HG02798 (cell line): Measurements from ENCODE around the gene ZACN.
"Not testable (repeated sequence)": the region's sequence is repeated elsewhere in the genome, so short reads cannot be mapped to it uniquely, and the experiment has no call there.

Source experiments
- ATAC-seq: cut with Tn5 transposase; IDR thresholded peaks from one replicate; pipeline ENCODE4 v1.9.1; 2021; ENCODE audit warnings: mild to moderate bottlenecking; ENCODE audit not compliant: unreplicated experiment, poor library complexity

Gene ZACN

DNA sequence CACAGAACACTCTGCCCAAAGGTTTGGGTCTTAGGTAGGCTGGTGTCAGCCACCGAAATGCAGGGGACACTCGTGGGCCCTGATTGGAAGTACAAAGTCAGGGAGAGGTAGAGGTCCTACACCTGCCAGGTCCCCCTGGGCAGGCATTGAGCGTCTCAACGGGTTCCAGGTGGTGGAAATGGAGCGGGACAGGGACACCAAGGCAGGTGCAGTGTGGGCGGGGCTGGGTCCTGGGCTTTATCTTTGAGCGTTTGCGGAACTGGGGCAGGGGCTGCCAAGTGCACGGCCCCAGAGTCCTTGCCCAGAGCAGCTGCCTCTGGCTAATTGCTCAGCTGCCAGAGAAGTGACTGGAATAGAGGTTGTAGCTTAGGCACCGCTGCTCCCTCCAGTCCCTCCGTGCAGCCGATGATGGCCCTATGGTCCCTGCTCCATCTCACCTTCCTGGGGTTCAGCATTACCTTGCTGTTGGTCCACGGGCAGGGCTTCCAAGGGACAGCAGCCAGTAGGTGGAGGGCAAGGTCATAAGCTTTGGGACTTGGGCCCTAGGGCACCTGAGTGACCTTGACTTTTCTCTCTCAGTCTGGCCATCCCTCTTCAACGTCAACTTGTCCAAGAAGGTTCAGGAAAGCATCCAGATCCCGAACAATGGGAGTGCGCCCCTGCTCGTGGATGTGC is at the start of gene ZACN:
TSS of gene ZACN (plus strand) at position 323 of the 675 bp plus-strand sequence. CDS start at position 406, 83 bp downstream.
- ATAC-seq, result no peak

DNA sequence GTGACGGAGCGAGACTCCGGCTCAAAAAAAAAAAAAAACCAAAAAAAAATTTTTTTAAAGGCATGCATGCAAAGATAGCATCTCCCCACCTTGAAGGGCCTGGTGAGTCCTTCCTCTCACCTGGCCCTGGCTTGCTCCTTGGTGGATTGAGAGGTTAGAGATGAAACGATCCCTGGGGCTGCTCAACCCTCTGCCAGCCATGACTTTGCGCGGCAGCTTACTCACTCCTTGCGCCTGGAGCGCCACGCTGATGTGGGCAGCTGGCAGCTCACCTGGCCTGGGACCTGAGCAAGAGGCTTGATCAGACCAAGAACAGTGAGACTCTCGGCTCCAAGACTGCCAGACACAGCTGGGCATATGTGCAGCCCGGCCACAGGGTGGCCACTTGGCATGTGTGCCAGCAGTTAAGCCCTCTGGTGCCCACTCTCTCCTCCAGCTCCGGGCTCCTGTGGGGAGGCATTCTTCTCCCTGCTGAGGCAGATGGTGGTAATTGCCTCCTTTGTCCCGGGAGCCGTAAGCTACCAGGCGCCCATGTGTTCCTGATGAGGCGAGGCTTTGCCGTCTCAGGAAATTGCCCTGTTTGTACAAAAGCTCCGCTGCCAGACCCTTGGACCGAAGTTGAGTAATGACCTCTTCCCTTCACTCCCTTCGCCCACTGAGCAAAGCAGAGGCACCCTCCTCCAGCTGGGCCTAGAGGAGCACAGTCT is 46.8 kb upstream of the ZACN start:
- ATAC-seq, result no peak

DNA sequence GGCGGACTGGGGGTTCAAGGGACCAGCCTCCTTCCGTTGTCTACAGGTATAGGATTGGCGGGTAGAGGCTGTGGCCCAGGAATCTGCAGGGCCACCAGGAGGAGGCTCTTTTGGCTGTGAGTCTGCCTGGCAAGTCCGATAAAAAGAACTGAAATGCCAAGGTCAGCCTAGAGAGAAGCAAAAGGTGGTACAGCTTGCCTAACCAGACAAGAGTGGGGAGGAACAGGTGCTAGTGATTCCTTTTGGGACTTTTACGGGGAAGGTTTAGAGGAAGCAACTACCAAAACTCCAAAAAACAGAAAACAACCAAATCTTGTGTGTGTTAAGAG is 46.2 kb upstream of the ZACN start:
- ATAC-seq, result no peak

DNA sequence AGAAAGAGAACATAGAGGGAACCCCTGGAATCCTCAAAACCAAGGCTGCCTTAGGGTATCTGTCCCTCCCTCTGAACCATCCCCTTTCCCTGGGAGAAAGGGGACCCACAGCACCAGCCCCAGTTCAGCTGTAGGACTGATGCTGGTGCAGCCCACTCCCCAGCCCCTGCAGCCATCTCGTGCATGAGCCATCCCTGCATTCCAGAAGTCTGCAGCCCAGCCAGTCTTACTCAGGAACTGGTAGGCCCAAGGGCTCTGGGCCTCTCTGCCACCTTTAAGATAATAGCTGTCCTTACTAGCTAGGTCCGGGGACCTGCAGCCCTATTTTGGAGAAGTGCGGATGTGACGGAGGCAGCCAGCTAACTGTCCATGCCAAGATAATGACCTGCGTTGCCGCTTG is 45.8 kb upstream of the ZACN start:
- no peak for ATAC-seq

DNA sequence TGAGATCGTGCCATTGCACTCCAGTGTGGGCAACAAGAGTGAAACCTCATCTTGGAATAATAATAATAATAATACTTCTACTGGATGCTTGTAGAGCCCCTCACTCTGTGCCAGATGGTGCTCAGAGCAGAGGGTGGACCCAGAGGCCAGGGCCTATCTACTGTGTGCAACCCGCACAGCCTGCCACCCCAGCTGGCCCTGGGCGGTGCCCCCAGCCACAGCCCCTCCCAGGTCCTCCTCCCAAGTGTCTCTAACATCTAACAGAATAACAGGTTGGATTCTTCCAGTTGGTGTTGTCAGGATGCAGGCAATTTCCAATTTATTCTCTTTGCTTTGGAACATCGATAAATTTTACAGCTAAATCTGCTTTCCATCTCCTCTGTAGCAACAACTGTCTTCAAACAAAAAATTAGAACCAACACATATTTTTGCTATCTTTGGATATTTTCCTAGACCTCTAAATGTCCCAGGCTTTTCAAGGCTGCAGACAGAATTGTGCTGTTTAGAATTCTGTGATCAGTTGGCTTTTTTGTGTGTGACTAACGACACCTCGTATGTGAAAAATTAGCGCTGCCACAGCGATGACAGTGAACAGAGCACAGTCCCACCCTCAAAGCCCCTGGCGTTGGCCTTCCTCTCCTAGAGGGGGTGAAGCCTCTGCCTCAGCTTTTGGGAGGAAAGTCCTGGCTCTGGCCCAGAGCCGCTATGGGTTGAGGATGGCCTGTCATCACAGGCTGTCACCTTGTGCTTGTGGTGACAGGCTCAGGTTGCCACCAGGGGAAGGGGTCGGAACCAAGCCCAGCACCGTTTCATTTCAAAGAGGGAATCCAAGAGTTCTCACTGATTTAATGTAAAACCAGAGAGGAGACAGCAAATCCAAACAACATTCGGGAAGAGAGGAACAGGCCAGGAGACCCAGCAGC is 44.3 kb upstream of the ZACN start:
- ATAC-seq, result no peak

DNA sequence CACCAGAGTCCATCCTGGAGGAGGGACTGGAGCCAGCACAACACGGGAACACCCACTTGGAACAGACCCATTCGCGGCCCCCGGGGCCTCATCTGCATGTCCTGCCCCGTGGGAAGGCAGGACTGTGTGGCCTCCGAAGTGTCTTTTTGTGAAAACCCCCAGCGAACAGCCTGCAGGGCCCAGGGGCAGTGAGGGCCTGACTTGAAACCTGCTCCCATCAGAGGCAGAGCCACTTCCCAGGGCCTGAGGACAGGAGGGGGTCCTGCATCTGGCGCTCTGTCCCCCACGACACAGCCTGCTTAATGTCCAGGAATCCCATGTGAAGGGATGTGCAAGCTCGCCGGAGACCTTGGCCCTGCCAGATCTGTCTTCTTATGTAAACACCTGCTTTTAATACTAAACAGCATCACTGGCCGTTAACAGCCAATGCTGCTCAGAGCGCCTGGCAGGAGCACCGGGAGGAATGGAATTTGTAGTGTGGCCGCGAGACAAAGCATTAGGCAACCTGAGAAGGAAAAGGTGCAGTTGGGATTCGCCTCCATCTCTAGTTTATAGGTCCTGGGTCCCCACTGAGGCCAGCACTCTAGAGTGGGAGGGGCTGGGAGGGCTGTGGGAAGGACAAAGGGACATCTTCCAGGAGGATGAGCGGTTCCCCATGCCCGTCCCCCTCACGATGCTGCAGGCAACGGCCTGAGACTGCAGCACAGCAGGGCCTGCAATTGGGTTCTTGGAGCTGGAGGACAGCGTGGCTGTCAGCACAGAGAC is 42.3 kb upstream of the ZACN start:
- ATAC-seq, result no peak

DNA sequence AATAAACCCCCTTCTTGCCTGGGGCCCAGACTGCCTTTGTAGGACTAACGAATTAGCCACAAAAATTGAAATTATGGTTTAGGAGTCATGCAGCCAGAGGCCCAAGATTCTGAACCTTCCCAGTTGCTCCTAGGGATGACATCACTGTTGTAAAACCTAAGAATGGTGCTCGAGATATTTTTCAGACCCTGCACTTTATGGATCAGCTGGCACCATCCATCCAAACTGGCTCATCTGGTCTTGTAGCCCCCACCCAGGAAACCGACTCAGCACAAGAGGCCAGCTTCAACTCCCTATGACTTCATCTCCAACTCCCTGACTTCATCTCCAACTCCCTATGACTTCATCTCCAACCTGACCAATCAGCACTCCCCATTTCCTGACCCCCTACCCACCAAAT is 40.9 kb upstream of the ZACN start:
- ATAC-seq, result no peak

DNA sequence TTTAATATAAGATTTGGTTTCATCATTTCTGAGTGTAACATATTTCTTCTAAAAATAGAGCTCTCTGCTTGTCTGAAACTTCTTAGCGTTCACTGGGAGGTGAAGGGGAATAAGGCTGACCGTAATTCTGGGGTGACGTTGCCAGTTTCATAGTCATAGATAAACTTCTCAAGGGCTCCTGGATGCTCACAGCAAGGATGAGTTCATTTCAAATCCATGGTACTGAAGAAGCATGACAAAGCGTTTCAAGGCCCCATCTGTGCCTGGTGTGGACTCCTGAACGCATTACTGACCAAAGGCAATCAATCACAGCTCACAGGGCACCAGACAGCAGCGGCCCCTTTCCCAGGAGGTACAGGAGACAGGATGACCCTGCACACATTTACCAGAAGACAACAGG is 39.9 kb upstream of the ZACN start:
- ATAC-seq, result no peak

DNA sequence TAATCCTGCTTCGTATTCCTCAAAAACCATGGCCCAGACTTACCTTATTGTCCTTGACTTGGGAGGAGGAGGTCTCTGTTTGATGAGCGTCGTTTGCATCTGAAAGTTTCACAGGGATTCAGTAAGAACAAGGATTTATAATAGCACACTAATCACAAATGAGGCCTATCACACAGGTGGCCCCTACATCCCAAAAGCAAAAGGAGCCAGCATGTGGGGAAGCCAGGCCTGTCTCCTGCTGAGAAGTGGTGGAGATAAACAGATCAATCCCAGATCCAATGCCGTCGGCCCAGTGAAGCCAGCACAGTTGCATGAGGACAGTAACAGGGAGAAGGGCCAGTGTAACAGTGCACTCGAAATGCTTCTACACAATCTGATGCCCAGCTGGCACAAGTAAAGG is 38.6 kb upstream of the ZACN start:
- ATAC-seq, result no peak

DNA sequence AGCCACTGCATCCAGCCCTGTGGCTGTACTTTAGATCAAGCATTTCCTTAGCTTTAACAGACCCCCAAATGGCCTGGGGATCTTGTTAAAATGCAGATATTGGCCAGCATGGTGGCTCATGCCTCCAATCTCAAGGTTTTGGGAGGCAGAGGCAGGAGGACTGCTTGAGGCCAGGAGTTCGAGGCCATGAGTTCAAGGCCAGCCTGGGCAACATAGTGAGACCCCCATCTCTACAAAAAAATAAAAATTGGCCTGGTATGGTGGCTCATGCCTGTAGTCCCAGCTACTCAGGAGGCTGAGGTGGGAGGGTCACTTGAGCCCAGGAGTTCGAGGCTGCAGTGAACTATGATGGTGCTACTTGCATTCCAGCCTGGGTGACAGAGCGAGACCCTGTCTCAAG is 36.1 kb upstream of the ZACN start:
- ATAC-seq, result not testable (repeated sequence)

DNA sequence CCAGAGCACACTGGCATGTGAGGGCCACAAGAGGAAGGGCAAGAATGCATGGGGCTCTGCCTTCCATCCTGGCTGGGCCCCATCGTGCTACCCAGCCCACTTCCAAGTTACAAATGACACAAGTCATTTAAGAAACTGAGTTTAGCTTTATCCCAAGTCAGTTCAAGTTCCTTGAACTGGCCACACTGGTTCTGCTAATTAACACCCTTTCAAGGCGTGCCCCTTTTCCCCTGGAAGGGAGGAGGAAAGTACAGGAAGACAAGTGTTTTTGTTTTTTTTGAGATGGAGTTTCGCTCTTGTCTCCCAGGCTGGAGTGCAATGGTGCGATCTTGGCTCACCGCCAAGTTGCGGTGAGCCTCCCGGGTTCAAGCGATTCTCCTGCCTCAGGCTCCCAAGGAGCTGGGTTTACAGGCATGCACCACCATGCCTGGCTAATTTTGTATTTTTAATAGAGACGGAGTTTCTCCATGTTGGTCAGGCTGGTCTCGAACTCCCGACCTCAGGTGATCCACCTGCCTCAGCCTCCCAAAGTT is 34.4 kb upstream of the ZACN start:
- not testable (repeated sequence) for ATAC-seq

DNA sequence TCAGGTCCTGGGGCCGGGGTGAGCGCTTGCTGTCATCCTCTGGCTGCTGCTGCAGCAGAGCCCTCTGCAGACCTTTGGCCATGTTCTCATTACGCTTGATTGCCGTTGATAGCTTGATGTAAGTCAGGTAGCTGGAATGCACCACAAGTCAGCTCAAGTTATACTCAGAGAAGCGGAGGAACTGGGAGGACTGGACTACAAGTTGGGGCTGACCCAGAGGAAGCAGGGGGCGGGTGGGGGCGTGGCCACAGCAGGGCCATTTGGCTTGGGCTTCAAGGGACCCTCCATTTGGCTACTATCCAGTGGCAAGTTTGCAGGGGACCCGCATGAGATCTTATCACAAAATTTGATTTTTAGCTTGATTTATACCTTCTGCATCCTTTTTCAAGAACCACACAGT is 32.9 kb upstream of the ZACN start:
- no peak for ATAC-seq

DNA sequence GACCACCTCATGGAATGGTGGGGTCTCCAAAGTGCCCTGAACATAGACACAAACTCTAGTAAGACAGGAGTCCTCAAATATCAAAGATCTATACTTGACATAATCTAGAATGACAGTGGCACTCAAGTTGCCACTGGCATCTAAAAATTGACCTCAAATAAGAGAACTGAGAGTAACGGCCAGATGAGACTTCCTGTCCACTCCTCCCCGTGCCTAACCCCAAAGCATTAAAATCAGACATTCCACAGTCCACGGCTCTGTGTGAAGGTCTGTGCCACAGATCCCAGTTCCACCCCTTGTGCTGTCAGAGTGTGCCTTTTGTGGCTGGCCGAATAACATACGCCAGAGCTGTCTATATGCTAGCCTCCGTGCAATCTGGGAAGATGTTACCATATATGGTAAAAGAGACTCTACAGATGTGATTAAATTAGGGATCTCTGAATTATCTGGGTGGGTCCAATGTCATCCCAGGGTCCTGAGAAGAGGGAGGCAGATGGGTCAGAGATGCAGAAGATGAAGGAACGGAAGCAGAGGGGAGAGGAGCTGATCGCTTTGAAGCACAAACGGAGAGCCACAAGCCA is 30.9 kb upstream of the ZACN start:
- ATAC-seq, result no peak

DNA sequence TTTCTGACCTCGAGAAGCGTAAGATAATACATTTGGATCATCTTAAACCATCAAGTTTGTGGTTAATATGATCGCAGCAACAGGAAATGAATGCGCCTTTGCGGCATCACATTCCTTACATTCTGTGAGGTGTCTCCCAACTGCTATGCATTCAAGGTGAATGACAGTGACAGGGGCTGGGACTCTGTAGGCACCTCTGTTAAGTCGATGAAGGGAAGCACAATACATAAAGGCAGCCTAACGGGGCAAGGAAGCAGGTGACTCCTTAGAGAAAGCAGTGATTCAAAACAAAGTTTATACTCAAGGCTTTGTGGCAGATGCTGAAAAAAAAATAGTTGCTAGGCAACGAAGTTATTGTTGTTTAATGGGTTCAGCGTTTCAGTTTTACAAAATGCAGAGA is 30.3 kb upstream of the ZACN start:
- no peak for ATAC-seq

DNA sequence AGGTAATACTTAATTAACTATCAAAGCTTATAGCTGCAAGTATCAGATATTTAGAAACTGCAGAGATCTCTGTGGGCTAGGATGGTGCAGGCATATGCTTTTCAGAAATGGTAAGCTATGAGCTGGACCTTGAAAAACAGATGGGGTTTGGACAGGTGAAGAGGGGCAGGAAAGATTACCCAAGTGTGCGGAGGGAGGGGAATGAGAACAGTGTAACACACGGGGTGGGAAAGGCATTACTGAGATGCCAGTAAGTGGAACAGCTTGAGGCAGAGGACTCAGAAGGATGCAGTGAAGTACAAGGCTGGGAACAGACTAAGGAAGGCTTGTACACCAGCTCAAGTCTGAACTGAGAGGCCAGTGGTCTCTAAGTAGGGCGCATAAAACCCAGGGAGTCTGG is 29.7 kb upstream of the ZACN start:
- no peak for ATAC-seq

DNA sequence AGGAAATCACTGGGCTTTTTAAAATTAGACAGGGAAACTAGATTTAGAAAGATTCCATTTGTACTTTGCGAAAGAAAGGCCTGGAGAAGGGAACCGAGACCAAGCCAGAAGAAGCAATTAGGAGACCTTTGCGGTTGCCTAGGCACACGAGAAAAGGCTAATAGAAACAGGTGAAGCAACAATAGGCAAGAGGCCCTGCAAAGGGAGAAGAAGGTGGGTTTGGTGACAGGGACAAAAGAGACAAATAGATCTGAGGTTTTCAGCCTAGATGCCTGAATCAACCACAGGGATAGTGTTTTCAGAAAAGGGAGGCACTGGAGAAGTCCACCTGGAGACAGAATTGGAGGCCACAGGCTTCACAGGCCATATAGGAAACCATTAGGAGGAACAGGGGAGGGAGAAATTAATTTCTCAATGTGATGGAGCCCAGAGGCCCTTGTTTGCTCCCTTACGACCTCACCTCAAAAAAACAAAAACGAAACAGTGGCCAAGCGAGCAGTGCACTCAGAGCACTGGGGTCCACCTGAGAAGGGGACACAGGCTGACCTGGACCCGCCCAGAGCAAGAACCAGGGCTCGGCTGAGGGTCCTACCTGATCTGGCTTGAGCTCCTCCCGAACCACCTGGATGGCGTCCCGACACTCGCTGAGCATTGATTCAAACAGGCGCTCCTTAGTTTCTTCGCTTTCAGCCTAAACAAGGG is 29.0 kb upstream of the ZACN start:
- no peak for ATAC-seq

DNA sequence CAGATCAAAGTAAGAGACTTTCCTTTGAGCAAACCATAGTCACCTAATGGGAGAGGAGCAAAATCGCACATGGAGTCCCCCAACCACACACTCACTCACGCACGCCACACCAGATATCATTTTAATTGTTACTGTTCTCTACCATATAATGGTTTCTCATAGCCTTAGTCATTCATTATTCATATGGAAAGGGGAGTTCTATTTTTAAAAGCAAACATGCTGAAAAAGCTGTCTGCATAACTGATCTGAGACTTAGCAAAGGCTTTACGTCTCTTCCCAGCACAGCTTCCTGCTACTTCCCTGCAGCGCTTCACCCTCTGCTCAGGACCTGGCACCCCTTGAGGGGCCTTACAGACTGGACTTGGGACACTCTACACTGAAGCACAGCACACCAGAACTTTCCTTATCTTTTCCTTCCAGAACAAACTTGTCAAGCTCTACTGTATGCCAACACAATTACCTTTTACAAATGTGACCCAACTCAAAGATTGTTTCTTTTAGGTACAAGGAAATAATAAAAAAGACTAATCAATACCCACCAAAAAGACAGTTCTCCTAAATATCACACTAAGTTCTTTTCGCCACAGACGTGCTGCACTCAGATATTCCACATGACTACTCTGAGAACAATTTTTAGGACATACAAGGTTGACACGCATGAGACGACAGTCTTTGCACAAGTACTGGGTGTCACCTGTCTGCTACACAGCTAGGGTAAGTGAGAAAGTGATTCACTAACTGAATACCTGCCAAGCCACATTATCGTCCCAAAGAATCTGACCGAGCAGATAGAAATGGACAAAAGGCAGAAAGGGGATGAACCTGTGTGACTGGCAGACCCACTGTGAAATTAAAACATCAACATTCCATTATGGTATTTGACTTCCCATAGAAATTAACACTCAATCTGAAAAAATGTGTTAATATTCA is 28.2 kb upstream of the ZACN start:
- ATAC-seq, result no peak

DNA sequence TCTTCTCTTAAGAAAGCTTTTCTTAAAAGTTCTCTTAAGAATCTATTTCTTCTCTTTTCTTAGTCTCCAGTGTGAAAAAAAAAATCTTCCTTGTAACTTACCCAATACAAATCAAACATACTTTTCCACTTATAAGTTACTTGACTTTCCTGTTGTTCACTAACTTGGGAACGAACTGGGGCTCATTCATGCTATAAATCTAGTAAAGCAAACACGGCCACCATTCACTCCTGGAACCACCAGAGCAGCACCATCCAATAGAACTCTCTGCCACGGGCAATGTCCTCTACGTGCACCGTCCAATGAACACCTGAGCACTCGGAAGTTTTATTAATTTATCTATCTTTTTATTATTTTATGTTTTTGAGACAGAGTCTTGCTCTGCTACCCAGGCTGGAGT is 27.4 kb upstream of the ZACN start:
- no peak for ATAC-seq
